Stimulated activated CD4-positive, alpha-beta T cell treated with anti-CD3 and anti-CD28 coated beads, Interleukin-4, amount 100 ng/mL, for 48 hours (primary cell): ENCODE results near the gene SERINC5.
"Not testable (repeated sequence)": the region's sequence is repeated elsewhere in the genome, so short reads cannot be mapped to it uniquely, and the experiment has no call there.

Experiments
- DNase-seq, 2 donors: peaks; one replicate each; pipeline ENCODE4 v3.0.0-alpha.2; 2020; ENCODE audit warnings: low read depth in 2 of 2

Gene SERINC5

GRCh38 chr5:80172067-80172695 is 83.7 kb downstream of the SERINC5 start:
- no peak for DNase-seq

- DNase-seq = no peak
Observed at GRCh38 chr5:80170117-80170535, 85.7 kb downstream of the SERINC5 start.

- no peak for DNase-seq
Observed at GRCh38 chr5:80168388-80169028, 87.3 kb downstream of the SERINC5 start.

GRCh38 chr5:80165452-80165851 is 90.4 kb downstream of the SERINC5 start:
- no peak for DNase-seq

GRCh38 chr5:80161165-80161564 is 94.7 kb downstream of the SERINC5 start:
- DNase-seq = no peak

- DNase-seq = no peak
Observed at GRCh38 chr5:80160242-80160641, 95.6 kb downstream of the SERINC5 start.

- no peak for DNase-seq
Observed at GRCh38 chr5:80159133-80159815, 96.6 kb downstream of the SERINC5 start.

GRCh38 chr5:80156156-80156555 is 99.7 kb downstream of the SERINC5 start:
- DNase-seq = no peak

GRCh38 chr5:80154749-80155148 is 101.1 kb downstream of the SERINC5 start:
- no peak for DNase-seq

- DNase-seq = not testable (repeated sequence)
Observed at GRCh38 chr5:80154289-80154688, 101.6 kb downstream of the SERINC5 start.

- DNase-seq = no peak
Observed at GRCh38 chr5:80153586-80154126, 102.2 kb downstream of the SERINC5 start.

GRCh38 chr5:80152778-80153177 is 103.1 kb downstream of the SERINC5 start:
- no peak for DNase-seq

GRCh38 chr5:80151890-80152289 is 104.0 kb downstream of the SERINC5 start:
- no peak for DNase-seq

- no peak for DNase-seq
Observed at GRCh38 chr5:80150731-80151130, 105.1 kb downstream of the SERINC5 start.

GRCh38 chr5:80149161-80149609 is 106.7 kb downstream of the SERINC5 start:
- DNase-seq = no peak

- DNase-seq = no peak
Observed at GRCh38 chr5:80147119-80147815, 108.6 kb downstream of the SERINC5 start.

- no peak for DNase-seq
Observed at GRCh38 chr5:80146046-80146445, 109.8 kb downstream of the SERINC5 start.

- DNase-seq = no peak
Observed at GRCh38 chr5:80143491-80143890, 112.4 kb downstream of the SERINC5 start.

GRCh38 chr5:80142996-80143395 is 112.9 kb downstream of the SERINC5 start:
- DNase-seq = no peak

GRCh38 chr5:80141681-80142080 is 114.2 kb downstream of the SERINC5 start:
- DNase-seq = no peak

- DNase-seq = no peak
Observed at GRCh38 chr5:80141147-80141671, 114.6 kb downstream of the SERINC5 start.

- DNase-seq = peak; percentile 28 to 37
Observed at GRCh38 chr5:80140496-80140895, 115.4 kb downstream of the SERINC5 start.
